HG02884 (cell line): Measurements from ENCODE around the gene MMP15.
"Not testable (repeated sequence)": the region's sequence is repeated elsewhere in the genome, so short reads cannot be mapped to it uniquely, and the experiment has no call there.

Experiments
- ATAC-seq: cut with Tn5 transposase; IDR thresholded peaks from one replicate; pipeline ENCODE4 v1.9.1; 2021; ENCODE audit warnings: mild to moderate bottlenecking, moderate library complexity; ENCODE audit not compliant: unreplicated experiment

The MMP15 gene

DNA sequence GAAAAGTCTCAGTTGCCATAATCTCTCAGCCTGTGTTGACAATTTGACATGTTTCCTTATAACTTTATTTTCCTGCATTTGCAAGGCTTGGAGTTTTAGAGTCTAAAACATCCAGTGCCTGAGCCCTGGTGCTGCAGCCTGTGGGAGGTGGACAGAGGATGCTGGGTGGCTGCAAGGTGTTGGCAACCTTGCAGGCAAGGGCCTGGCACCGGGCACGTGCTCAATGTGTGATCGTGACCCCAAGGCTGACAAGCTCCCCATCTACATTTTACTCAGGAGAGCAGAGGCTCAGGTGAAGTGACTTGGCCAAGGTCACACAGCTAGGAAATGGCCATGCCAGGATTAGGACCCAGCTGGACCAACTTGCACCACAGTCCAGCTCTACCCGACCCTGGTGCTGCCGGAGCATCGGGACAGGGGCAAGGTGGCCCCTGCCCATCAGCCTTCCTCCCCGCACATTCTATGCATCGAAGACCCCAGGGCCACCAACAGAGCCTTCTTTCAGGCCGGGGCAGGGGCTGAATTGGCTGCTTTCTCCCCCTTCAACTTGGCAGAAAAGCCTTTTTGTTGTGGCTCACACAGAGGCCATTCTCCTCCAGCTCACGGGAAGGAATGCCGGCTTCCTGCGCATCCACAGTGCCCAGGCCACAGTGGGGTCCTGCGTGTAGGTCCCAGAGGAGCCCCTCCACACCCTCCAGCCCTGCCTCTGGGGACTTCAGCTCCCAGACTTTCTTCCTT lies 23.1 kb downstream of the MMP15 start:
- no peak for ATAC-seq

GRCh38 chr16:58049232-58050185 lies 24.0 kb downstream of the MMP15 start:
- ATAC-seq, result no peak

DNA sequence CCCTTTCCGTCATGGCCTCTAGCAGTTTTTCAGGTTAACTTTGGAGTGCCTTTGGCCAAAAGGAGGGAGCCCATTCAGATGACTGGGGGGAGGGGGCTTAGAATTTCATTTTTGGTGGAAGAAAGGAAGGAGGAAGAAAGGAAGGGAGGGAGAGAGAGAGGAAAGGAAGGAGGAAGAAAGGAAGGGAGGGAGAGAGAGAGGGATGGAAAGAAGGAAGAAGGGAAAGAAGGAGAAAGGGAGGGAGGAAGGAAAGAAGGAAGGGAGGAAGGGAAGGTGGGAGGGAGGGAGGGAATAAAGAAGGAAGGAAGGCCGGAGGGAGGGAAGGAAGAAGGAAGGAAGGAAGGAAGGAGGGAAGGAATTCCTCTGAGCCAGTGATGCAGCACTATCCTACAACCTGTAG lies 25.7 kb downstream of the MMP15 start:
- ATAC-seq, result no peak

DNA sequence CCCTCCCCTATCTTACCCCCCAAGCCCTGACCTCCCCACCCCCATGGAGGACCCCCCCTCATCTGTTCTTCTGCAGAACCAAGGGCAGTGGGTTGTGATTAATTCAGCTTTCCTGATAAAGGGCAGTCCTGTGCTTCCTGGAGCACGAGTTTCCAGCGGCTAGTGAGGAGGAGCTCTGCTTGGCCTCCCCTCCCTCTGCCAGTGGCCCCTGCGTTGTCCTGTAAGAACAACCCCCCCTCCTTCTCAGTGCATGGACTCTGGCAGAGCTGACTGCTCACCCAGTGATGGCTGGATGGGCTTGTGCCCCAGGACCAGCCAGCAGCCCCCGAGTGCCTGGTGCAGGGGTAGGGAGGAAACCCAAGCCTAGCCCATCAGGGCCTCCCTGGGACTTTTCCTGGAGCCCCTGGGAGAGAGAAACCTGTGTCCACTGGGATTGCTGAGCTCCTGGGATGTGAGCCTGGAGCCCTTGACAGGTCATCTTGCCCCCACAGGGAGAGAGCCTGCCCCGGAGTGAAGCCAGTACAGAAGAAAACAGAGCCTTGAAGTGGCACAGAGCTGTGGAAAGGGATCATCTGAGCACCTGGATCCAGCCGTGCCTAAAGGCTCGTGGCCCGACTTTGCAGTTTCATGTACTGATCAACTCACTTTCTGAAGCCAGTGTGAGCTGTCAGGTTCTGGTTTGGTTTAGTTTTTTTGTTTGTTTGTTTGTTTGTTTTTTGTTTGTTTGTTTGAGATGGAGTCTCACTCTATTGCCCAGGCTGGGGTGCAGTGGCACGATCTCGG lies 26.5 kb downstream of the MMP15 start:
- ATAC-seq, result no peak

- ATAC-seq, result no peak
Measured at GRCh38 chr16:58053682-58054005, 28.1 kb downstream of the MMP15 start.

GRCh38 chr16:58054289-58054688 lies 28.7 kb downstream of the MMP15 start:
- ATAC-seq, result no peak

DNA sequence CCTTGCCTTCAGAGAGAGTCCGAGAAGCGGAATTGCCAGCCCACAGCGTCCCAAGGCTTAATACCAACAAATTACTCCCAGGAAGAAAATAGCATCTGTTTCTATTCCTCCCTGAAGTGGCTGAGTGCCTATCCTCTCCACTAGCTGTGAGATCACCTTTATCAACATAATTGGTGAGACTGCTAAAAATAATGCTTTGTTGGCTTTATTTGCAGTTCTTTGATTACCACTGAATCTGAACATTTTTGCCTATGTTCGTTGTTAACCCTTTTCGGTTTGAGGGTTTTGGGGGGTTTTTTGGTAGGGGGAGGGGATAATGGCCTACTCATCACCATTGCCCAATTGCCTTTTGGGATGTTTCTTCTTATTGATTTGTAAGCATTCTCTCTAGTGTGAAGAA lies 31.0 kb downstream of the MMP15 start:
- no peak for ATAC-seq

DNA sequence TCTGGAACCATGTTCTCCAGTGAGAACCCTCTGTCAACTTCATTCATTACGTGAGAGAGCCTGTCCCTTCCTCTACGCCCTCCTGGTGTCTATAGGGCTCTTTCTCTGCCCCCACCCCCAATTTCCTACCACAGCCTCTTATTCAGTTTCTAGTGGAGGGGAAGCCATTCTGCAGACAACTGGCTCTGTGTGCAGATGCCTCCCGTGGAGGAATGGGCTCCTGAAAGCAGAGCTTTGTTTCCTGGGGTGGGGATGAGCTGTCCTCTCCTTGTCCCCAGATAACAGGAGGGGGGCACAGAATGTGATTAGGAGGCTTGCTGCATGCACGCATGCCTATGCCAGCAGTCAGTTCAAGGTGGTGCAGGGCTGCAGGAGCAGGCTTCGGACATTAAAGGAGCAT lies 31.6 kb downstream of the MMP15 start:
- no peak for ATAC-seq

- ATAC-seq, result no peak
Measured at GRCh38 chr16:58057784-58058183, 32.2 kb downstream of the MMP15 start.

GRCh38 chr16:58062821-58063220 lies 37.3 kb downstream of the MMP15 start:
- no peak for ATAC-seq

DNA sequence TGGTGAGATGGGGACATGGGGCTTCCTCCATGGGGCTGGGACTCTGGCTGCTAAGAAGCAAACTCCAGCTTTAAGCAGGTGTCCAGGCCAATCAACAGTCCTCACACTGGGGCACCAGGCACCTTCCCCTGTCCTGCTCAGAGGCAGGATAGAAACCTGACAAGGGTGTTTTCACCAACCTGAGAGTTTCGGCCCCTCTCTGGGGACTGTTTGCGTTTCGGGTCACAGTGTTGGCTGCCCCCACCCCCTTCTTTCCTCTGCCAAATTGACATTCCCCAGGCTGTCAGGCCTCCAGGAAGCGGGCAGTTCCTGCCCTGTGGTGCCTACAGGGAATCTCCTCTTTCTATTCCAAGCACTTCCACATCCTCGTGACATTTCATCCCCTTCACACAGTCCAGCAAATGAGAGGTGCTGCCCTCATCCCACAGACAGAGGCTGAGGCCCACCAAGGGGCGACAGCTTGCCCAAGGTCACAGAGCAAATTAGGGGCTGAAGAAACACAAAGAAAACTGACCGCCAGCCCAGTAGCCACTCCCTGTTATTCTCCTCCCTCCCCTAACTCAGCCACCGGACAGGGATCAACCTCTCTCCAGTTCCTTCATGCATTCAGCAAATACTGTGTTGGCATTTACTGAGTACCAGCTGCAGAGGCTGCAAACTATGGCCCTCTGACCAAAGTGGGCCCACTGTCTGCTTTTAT lies 38.0 kb downstream of the MMP15 start:
- ATAC-seq, result no peak

DNA sequence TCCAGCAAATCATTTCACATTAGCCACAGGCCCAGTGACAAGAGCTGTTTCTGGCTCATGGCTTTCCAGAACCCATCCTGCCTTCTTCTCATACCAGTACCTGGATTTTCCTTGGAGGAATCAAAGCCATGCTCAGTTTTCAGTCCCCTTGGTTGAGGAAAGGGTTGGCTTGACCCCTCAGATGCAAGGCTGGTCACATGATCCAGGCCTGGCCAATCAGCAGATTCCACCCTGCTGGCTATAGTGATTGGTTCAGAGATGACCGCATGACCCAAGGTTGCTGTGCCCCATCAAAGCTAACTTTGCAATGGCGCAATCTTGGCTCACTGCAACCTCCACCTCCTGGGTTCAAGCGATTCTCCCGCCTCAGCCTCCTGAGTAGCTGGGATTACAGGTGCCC lies 45.0 kb downstream of the MMP15 start:
- no peak for ATAC-seq

GRCh38 chr16:58072134-58072533 lies 46.6 kb downstream of the MMP15 start:
- ATAC-seq, result not testable (repeated sequence)

GRCh38 chr16:58073086-58073485 lies 47.5 kb downstream of the MMP15 start:
- not testable (repeated sequence) for ATAC-seq

- no peak for ATAC-seq
Measured at GRCh38 chr16:58074657-58075056, 49.1 kb downstream of the MMP15 start.

DNA sequence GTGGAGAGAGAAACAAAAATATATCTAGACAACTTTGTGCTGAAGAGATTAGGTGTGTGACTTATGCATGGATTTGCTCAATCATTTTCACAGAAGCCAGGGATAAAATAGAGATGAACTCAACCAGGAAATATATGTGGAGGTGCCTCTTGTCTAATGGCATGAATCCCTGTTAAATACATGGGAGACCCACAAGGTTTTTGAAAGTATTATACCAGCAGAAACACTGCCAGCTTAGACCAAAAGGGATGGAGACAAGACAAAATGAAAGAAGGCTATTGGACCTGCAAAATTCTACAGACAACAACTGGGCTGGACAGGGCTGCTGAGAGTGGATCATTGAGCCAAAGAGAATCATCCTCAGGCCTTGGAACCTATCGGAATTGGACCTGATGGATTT lies 51.0 kb downstream of the MMP15 start:
- no peak for ATAC-seq

DNA sequence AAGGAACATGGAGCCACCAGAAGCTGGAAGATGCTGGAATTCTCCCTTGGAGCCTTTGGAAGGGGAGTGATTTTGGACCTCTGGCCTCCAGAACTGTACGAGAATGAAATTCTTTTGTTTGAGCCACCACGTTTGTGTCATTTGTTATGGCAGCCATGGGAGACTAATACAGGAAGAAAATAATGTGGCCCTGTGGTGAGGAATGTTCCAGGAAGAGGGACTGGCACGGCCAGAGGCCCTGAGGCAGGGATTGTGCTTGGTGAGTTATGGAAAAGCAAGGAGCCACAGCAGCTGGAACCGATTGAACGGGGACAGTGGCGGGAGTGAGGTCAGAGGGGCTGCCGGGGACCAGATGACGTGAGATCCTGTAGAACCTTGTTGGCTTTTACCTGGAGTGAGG lies 52.2 kb downstream of the MMP15 start:
- ATAC-seq, result no peak

GRCh38 chr16:58080657-58081056 lies 55.1 kb downstream of the MMP15 start:
- ATAC-seq, result not testable (repeated sequence)

GRCh38 chr16:58082381-58082780 lies 56.8 kb downstream of the MMP15 start:
- ATAC-seq, result no peak

GRCh38 chr16:58084635-58085034 lies 59.1 kb downstream of the MMP15 start:
- no peak for ATAC-seq

- ATAC-seq, result no peak
Measured at GRCh38 chr16:58085171-58085570, 59.6 kb downstream of the MMP15 start.
